H1 (cell line): ENCODE results near the gene CALD1.

Experiments
- BCL11A ChIP-seq, 2 experiments: IDR thresholded peaks; one replicate each; pipeline ENCODE4 v1.6.1; 2011; ENCODE audit warnings: low read depth in 2 of 2, low read length in 2 of 2, mild to moderate bottlenecking in 2 of 2
- HDAC2 ChIP-seq, 2 experiments: fragments of 300-600 bp in 1 of 2; sonication (generic) in 1 of 2; IDR thresholded peaks; 2 replicates each; pipeline ENCODE4 v1.6.1; 2011 to 2012; ENCODE audit warnings: low read depth in 2 of 2, low read length in 2 of 2, mild to moderate bottlenecking in 2 of 2, moderate library complexity in 2 of 2, borderline replicate concordance in 1 of 2, inconsistent platforms in 1 of 2
- RXRA ChIP-seq: IDR thresholded peaks from 2 replicates; pipeline ENCODE4 v1.6.1; 2011; ENCODE audit warnings: low read depth, mild to moderate bottlenecking, low read length, moderate library complexity; ENCODE audit not compliant: insufficient read depth
- SIN3A ChIP-seq, 2 experiments: IDR thresholded peaks in 1 of 2; conservative IDR thresholded peaks in 1 of 2; 2 replicates each; pipeline ENCODE4 v1.6.1; 2011 to 2012; ENCODE audit warnings: low read length in 2 of 2, improper control_type of control experiment in 1 of 2, low read depth in 1 of 2, mild to moderate bottlenecking in 1 of 2
- TBP ChIP-seq: IDR thresholded peaks from 2 replicates; pipeline ENCODE4 v1.6.1; 2011; ENCODE audit warnings: low read depth, low read length, improper control_type of control experiment
- YY1 ChIP-seq: IDR thresholded peaks from 2 replicates; pipeline ENCODE4 v1.6.1; 2011; ENCODE audit warnings: low read depth, mild to moderate bottlenecking, low read length
- TF ChIP-seq, protein P1 (sequence below), 3 experiments: IDR thresholded peaks; 1 replicate in 2 of 3; 2 replicates in 1 of 3; pipeline versions ENCODE4 v1.5.1 to v1.6.1; 2011; ENCODE audit warnings: low read length in 3 of 3, mild to moderate bottlenecking in 3 of 3, inconsistent platforms in 2 of 3, low read depth in 1 of 3, moderate library complexity in 1 of 3; ENCODE audit not compliant: insufficient read depth in 1 of 3; ENCODE audit errors: control extremely low read depth in 1 of 3

GRCh38 chr7:134891696-134892678 is 112.6 kb downstream of the CALD1 start:
- TF ChIP-seq, protein P1, sequence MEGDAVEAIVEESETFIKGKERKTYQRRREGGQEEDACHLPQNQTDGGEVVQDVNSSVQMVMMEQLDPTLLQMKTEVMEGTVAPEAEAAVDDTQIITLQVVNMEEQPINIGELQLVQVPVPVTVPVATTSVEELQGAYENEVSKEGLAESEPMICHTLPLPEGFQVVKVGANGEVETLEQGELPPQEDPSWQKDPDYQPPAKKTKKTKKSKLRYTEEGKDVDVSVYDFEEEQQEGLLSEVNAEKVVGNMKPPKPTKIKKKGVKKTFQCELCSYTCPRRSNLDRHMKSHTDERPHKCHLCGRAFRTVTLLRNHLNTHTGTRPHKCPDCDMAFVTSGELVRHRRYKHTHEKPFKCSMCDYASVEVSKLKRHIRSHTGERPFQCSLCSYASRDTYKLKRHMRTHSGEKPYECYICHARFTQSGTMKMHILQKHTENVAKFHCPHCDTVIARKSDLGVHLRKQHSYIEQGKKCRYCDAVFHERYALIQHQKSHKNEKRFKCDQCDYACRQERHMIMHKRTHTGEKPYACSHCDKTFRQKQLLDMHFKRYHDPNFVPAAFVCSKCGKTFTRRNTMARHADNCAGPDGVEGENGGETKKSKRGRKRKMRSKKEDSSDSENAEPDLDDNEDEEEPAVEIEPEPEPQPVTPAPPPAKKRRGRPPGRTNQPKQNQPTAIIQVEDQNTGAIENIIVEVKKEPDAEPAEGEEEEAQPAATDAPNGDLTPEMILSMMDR (IDR thresholded peaks at IDR 0.05; ENCODE audit: control extremely low read depth in 1 of 3, insufficient read depth in 1 of 3, low read depth in 1 of 3, low read length in 3 of 3): no peak
- TF ChIP-seq SIN3A (conservative IDR thresholded peaks at IDR 0.05 in 1 of 2, IDR thresholded peaks at IDR 0.05 in 1 of 2; ENCODE audit: low read depth in 1 of 2, low read length in 2 of 2) (no peak), TBP (no peak), BCL11A (IDR thresholded peaks at IDR 0.05; ENCODE audit: low read depth in 2 of 2, low read length in 2 of 2) (no peak), HDAC2 (IDR thresholded peaks at IDR 0.05; ENCODE audit: borderline replicate concordance in 1 of 2, low read depth in 2 of 2, low read length in 2 of 2) (no peak), YY1 (no peak), RXRA (no peak)
